ENCODE data around the gene CILP. TPM values are rescaled to one million over a fixed set of nuclear protein-coding genes. Genes with fewer than 3 reads are reported as not detected.

CILP gene
- total and polyA plus RNA-seq, 2 experiments from 2014 or later = 0.03 TPM; not detected in 1

Small RNA genes lying within 50 kb of the gene (small RNA-seq; reads per million reads assigned to genes)
- gene AC068213.1 (ENCODE audit: low replicate concordance) (not detected), gene RNU6-686P (ENCODE audit: low replicate concordance) (not detected)

Other genes starting within 250 kb of the CILP start
- 86.6 and 102 TPM in 2 replicates for gene SPG21, start 221.6 kb downstream of the CILP start, total RNA-seq (2014; rRNA removed; shearing (Covaris generic))
- gene SPG21, start 221.6 kb downstream of the CILP start, polyA plus RNA-seq (2016; fragmentation: Nextera tagmentation; extraction: Ambion mirVana) = 79.4 and 81.0 TPM in 2 replicates
- 25.3 and 36.0 TPM in 2 replicates for gene MTFMT, start 181.8 kb downstream of the CILP start, total RNA-seq (2014; rRNA removed; shearing (Covaris generic))
- 18.9 and 19.0 TPM in 2 replicates for gene MTFMT, start 181.8 kb downstream of the CILP start, polyA plus RNA-seq (2016; fragmentation: Nextera tagmentation; extraction: Ambion mirVana)
- not detected in 2 replicates for gene SLC51B, start 166.1 kb downstream of the CILP start, total RNA-seq (2014; rRNA removed; shearing (Covaris generic))
- not detected in 2 replicates for gene SLC51B, start 166.1 kb downstream of the CILP start, polyA plus RNA-seq (2016; fragmentation: Nextera tagmentation; extraction: Ambion mirVana)
- 20.1 and 27.7 TPM in 2 replicates for gene RASL12, start 143.5 kb downstream of the CILP start, total RNA-seq (2014; rRNA removed; shearing (Covaris generic))
- 4.5 and 5.4 TPM in 2 replicates for gene RASL12, start 143.5 kb downstream of the CILP start, polyA plus RNA-seq (2016; fragmentation: Nextera tagmentation; extraction: Ambion mirVana)
- not detected in 2 replicates for gene KBTBD13, start 134.7 kb downstream of the CILP start, total RNA-seq (2014; rRNA removed; shearing (Covaris generic))
- gene KBTBD13, start 134.7 kb downstream of the CILP start, polyA plus RNA-seq (2016; fragmentation: Nextera tagmentation; extraction: Ambion mirVana) = 0.09 TPM in 1 of 2 replicates, not detected in the other
- 1.4 and 1.5 TPM in 2 replicates for gene UBAP1L, start 96.3 kb downstream of the CILP start, total RNA-seq (2014; rRNA removed; shearing (Covaris generic))
- gene UBAP1L, start 96.3 kb downstream of the CILP start, polyA plus RNA-seq (2016; fragmentation: Nextera tagmentation; extraction: Ambion mirVana) = 0.47 and 0.53 TPM in 2 replicates
- gene PDCD7, start 77.7 kb downstream of the CILP start, total RNA-seq (2014; rRNA removed; shearing (Covaris generic)) = 16.5 and 21.2 TPM in 2 replicates
- gene PDCD7, start 77.7 kb downstream of the CILP start, polyA plus RNA-seq (2016; fragmentation: Nextera tagmentation; extraction: Ambion mirVana) = 16.8 and 18.9 TPM in 2 replicates
- gene CLPX, start 26.1 kb downstream of the CILP start, total RNA-seq (2014; rRNA removed; shearing (Covaris generic)) = 40.6 and 47.0 TPM in 2 replicates
- 18.9 and 20.6 TPM in 2 replicates for gene CLPX, start 26.1 kb downstream of the CILP start, polyA plus RNA-seq (2016; fragmentation: Nextera tagmentation; extraction: Ambion mirVana)
- gene PARP16, start 75.4 kb upstream of the CILP start, total RNA-seq (2014; rRNA removed; shearing (Covaris generic)) = 3.6 and 4.6 TPM in 2 replicates
- 4.1 and 4.4 TPM in 2 replicates for gene PARP16, start 75.4 kb upstream of the CILP start, polyA plus RNA-seq (2016; fragmentation: Nextera tagmentation; extraction: Ambion mirVana)
- gene RNU5A-1, start 84.6 kb upstream of the CILP start, total RNA-seq (2014; rRNA removed; shearing (Covaris generic)) = not detected in 2 replicates
- gene RNU5A-1, start 84.6 kb upstream of the CILP start, polyA plus RNA-seq (2016; fragmentation: Nextera tagmentation; extraction: Ambion mirVana) = not detected in 2 replicates
- gene RNU5B-1, start 93.2 kb upstream of the CILP start, total RNA-seq (2014; rRNA removed; shearing (Covaris generic)) = not detected in 2 replicates
- gene RNU5B-1, start 93.2 kb upstream of the CILP start, polyA plus RNA-seq (2016; fragmentation: Nextera tagmentation; extraction: Ambion mirVana) = not detected in 2 replicates
- gene IGDCC3, start 166.5 kb upstream of the CILP start, total RNA-seq (2014; rRNA removed; shearing (Covaris generic)) = 26.3 and 30.7 TPM in 2 replicates
- gene IGDCC3, start 166.5 kb upstream of the CILP start, polyA plus RNA-seq (2016; fragmentation: Nextera tagmentation; extraction: Ambion mirVana) = 15.3 and 16.4 TPM in 2 replicates
- gene IGDCC4, start 211.5 kb upstream of the CILP start, total RNA-seq (2014; rRNA removed; shearing (Covaris generic)) = 8.4 and 9.6 TPM in 2 replicates
- gene IGDCC4, start 211.5 kb upstream of the CILP start, polyA plus RNA-seq (2016; fragmentation: Nextera tagmentation; extraction: Ambion mirVana) = 7.2 and 7.5 TPM in 2 replicates